Stimulated activated naive B cell treated with anti-CD40 and anti-IgM and Interleukin-4, amounts not matched to agents 10 μg/mL and 1 μg/mL and 100 μg/mL, for 72 hours (primary cell): ENCODE measurements around the gene RCOR3.

Experiments used
- ATAC-seq, 2 donors: fragments of 150-1000 bp; cut with Tn5 transposase; replicated peaks; 2 replicates each; pipeline ENCODE4 v1.10.0; 2021; ENCODE audit warnings: moderate library complexity in 1 of 2
- DNase-seq: peaks from one replicate; pipeline ENCODE4 v3.0.0; 2021
- H3K27ac Mint-ChIP-seq: one replicate; pipeline ENCODE4 v1.8.0; 2022; ENCODE audit warnings: mild to moderate bottlenecking, mixed read lengths
- H3K27me3 Mint-ChIP-seq, 2 donors: one replicate each; pipeline ENCODE4 v1.8.0; 2022; ENCODE audit warnings: mixed read lengths in 2 of 2
- H3K36me3 Mint-ChIP-seq, 2 donors: one replicate each; pipeline ENCODE4 v1.8.0; 2022; ENCODE audit warnings: mixed read lengths in 2 of 2, mild to moderate bottlenecking in 1 of 2
- H3K4me1 Mint-ChIP-seq, 2 donors: one replicate each; pipeline ENCODE4 v1.8.0; 2022; ENCODE audit warnings: mixed read lengths in 2 of 2, mild to moderate bottlenecking in 1 of 2
- H3K4me3 Mint-ChIP-seq, 2 donors: one replicate each; pipeline ENCODE4 v1.8.0; 2022; ENCODE audit warnings: mild to moderate bottlenecking in 2 of 2, mixed read lengths in 2 of 2, moderate library complexity in 1 of 2
- H3K9me3 Mint-ChIP-seq, 2 donors: one replicate each; pipeline ENCODE4 v1.8.0; 2022; ENCODE audit warnings: mixed read lengths in 2 of 2, mild to moderate bottlenecking in 1 of 2

The RCOR3 gene

DNA sequence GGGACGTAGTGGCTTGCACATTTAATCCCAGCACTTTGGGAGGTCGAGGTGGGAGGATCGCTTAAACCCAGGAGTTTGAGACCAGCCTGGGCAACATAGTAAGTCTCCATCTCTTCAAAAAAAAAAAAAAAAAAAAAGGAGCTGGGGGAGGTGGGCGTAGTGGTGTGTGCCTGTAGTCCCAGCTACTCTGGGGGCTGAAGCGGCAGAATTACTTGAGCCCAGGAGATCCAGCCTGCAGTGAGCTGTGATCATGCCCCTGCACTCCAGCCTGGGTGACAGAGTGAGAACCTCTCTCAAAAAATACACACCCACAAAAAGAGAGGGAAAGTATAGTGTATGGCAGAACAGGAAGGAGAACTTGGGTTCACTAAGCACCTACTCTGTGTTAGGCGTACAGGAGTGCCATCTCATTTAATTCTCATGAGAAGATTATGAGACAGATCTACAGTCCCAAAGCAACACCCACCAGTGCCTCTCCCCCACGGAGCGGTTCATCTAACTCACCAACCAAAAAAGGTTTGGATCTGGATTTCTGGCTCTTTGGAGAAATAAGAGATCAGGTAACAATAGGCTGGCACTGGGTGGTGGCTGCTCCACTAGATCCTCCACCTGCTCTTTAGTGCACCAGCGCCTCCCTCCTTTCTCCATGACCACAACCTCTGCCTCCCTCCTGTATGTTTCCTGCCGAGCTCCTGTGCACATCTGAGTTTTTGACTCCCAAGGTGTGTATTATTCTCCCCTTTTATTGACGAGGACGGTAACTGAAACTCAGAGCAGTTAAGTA, 66.0 kb downstream of the RCOR3 start:
- DNase-seq, result no peak
- Mint-ChIP-seq H3K4me1 (peaks cover 40 to 55% of the 10 kb centered on the region in 2 donors), H3K27ac (peak overlapping the region; percentile 88), H3K27me3 (no peaks in the 10 kb centered on the region), H3K36me3 (peaks cover 2 to 3% of the 10 kb centered on the region in 2 donors), H3K4me3 (peak overlapping the region; percentile 72 to 94), H3K9me3 (no peaks in the 10 kb centered on the region)
- no peak for ATAC-seq

DNA sequence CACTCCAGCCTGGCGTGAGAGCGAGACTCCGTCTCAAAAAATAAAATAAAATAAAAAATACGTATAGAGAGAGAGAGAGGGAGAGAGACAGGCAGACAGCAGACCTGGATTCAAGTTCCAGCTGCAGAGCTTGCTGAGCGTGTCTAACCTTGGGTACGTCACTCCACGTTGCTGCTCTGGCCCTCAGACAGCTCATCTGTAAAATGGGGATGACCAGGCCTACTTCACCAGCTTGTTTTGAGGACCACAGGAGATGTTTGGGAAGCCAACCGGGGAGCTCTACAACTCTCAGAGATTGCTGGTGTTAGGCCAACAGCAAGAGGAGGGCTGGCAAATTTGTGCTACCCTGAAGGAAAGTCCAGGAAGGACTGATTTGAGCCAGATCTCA, 67.0 kb downstream of the RCOR3 start:
- Mint-ChIP-seq H3K9me3 (no peaks in the 10 kb centered on the region), H3K4me1 (peaks cover 50 to 65% of the 10 kb centered on the region in 2 donors), H3K4me3 (peak overlapping the region; percentile 90 to 94), H3K27ac (peak overlapping the region; percentile 96), H3K36me3 (peaks cover 9 to 12% of the 10 kb centered on the region in 2 donors), H3K27me3 (no peaks in the 10 kb centered on the region)
- DNase-seq (no peak), ATAC-seq (peak; percentile 1)

DNA sequence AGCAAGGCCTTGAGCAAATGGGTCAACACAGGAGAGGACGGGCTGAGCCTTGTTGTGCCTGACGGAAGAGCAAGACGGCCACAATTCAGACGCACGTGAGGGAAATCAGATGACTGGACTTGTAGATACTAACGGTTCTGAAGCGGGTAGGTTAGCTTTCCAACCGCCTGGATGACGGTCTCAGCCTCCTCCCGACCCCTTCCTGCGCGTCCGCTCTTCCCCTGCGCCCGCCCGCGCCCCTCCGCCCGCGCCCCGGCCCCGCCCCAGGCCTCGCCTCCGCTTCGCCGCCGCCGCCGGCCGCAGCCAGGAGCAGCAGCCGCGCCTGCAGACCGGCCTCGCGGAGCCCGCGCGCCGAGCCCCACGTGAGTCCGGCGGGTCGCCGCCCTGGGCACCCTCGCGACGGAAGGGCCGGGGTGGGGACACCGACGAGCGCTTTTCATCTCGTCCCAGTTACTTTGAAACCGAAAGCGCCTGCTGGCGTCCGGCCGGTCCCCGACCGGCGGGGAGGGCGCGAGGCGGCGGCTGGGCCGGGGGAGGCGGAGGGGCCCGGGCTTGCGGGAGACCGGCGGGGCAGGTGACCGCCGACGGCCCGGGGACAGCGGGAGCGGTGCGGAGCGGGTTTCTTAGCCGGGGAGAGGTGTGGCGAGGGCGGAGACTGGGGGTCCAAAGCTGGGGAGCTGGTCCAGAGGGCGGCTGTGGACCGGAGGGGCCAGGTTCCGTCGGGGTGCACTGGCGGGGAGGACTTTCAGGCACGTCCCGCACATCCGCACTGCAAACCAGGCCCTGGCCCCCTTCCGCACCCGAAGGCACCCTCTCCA, 67.6 kb downstream of the RCOR3 start, which contains the start of gene TRAF5:
TRAF5 (plus strand) TSS at position 306 of the 818 bp plus-strand sequence. CDS start 26,407 bp downstream, outside the sequence.
- Mint-ChIP-seq H3K4me1 (peaks cover 53 to 71% of the 10 kb centered on the region in 2 donors), H3K27me3 (no peaks in the 10 kb centered on the region)

DNA sequence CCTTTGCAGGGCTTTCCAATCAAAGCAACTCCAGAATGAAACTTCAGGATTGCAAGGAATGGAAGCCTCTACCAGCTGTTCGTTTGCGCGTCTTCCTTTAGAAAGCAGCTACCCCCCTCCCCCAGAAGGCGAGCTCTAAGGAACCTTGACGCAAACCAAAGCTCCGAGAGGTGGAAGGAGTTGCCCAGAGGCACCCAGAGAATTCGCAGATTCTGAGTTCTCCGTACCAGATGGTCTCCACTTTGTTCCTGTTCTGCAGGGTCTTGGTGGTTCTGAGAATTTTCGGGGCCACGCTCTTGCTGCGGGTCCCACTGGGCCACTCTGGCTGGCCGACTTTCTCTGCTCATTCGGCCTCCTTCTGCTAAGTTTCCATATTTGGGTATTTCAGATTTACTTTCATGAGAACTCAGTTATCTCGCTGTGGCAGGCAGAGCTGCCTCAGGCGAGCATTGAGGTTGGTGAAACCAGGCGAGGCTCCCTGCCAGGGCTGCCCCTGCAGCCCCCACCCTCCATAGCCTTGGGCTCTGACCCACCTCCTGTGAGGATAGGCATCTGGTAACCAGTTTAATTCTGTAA, 68.3 kb downstream of the RCOR3 start:
- H3K36me3 Mint-ChIP-seq, result peaks cover 9 to 15% of the 10 kb centered on the region in 2 donors
- H3K9me3 Mint-ChIP-seq, result no peaks in the 10 kb centered on the region
- ATAC-seq (peak; percentile 42 to 43), DNase-seq (peak; percentile 15)
- H3K4me1 Mint-ChIP-seq, result peaks cover 59 to 78% of the 10 kb centered on the region in 2 donors
- peak overlapping the region; percentile 93 to 94 for H3K4me3 Mint-ChIP-seq
- no peaks in the 10 kb centered on the region for H3K27me3 Mint-ChIP-seq
- peak overlapping the region; percentile 97 for H3K27ac Mint-ChIP-seq

More for the DNA sequence above, 67.6 kb downstream of the RCOR3 start, which contains the start of gene TRAF5:
- ATAC-seq (peak; percentile 57 to 61), DNase-seq (peak; percentile 55)
- H3K9me3 Mint-ChIP-seq, result no peaks in the 10 kb centered on the region
- peak within 1 kb of the TSS; percentile 93 to 94 for H3K4me3 Mint-ChIP-seq
- H3K27ac Mint-ChIP-seq, result peak within 1 kb of the TSS; percentile 97
- H3K36me3 Mint-ChIP-seq, result peaks cover 9 to 15% of the 10 kb centered on the region in 2 donors

- Mint-ChIP-seq H3K4me1 (peaks cover 65 to 84% of the 10 kb centered on the region in 2 donors), H3K4me3 (peak overlapping the region; percentile 93 to 94), H3K9me3 (no peaks in the 10 kb centered on the region), H3K27ac (peak overlapping the region; percentile 97), H3K36me3 (peaks cover 9 to 15% of the 10 kb centered on the region in 2 donors), H3K27me3 (no peaks in the 10 kb centered on the region)
- DNase-seq (no peak), ATAC-seq (no peak)
Observed at GRCh38 chr1:211328084-211328694, 69.0 kb downstream of the RCOR3 start.

DNA sequence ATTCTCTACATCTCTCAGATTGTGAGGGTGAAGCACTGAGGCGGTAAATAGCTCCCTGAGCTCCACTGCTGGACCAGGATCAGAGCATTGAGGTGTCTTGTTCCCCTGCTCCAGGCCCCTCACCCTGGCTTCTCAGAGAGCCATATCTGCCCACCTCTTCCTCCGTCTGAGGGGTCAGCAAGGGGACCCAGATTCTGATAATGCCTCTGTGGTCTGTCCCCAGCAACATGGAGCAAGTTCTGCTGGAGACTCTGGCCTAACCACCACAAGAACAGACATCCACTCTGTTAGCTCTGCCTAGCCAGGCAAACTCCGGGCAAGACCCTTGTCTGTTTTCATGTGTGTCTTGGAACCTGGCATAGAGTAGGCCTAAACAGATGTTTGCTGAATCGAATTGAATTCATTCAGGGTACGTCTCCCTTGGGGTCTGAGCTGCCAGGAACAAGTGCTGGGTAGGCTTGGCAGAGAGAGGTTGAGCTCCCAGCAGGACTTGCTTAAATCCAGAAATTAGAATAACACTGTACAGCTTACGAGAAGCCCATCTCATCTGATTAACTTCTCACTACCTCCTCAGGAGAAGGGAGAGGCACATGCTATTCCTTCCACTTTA, 69.8 kb downstream of the RCOR3 start:
- H3K4me1 Mint-ChIP-seq, result peaks cover 69 to 85% of the 10 kb centered on the region in 2 donors
- no peaks in the 10 kb centered on the region for H3K9me3 Mint-ChIP-seq
- H3K27me3 Mint-ChIP-seq, result no peaks in the 10 kb centered on the region
- DNase-seq, result no peak
- H3K4me3 Mint-ChIP-seq, result peak overlapping the region; percentile 93 to 94
- H3K27ac Mint-ChIP-seq, result peak overlapping the region; percentile 97
- ATAC-seq, result no peak
- peaks cover 9 to 15% of the 10 kb centered on the region in 2 donors for H3K36me3 Mint-ChIP-seq

- peak; percentile 49 to 66 for ATAC-seq
- no peaks in the 10 kb centered on the region for H3K9me3 Mint-ChIP-seq
- no peak for DNase-seq
- H3K27me3 Mint-ChIP-seq, result no peaks in the 10 kb centered on the region
- peak overlapping the region; percentile 93 to 94 for H3K4me3 Mint-ChIP-seq
- H3K36me3 Mint-ChIP-seq, result peaks cover 9 to 15% of the 10 kb centered on the region in 2 donors
- peak overlapping the region; percentile 97 for H3K27ac Mint-ChIP-seq
- peaks cover 69 to 89% of the 10 kb centered on the region in 2 donors for H3K4me1 Mint-ChIP-seq
Observed at GRCh38 chr1:211329764-211330201, 70.6 kb downstream of the RCOR3 start.

GRCh38 chr1:211330282-211330936, 71.2 kb downstream of the RCOR3 start:
- no peak for ATAC-seq
- peak overlapping the region; percentile 93 to 94 for H3K4me3 Mint-ChIP-seq

DNA sequence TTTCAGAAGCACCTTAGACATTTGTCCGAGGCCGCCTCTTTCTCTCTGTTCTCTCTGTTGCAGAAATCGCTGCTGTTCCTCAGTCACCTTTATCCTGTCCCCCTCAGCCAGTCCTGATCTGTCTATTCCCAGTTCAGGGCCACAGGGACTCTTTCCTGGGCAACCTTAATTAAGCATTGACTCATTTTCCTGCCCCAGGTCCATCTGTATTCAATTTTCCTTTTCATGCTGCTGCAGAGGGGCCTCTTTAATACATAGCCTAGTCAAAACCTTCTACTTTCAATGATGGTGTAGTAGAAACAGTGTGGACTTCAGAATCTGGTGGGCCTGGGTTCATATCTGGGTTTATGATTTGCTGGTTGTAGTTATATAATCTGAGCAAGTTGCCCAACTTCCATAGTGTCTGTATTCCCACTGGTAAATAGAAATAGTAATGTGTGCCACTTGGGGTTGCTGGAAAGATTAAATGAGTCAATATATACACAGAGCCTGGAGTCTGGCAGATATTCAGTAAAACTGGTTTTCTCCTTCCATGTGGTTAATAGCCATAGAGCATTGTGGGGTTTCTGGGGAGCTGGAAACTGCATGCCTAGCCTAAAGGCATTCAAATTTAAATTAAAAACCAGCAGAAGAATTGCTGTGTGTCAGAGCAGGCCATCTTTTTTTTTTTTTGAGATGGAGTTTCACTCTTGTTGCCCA, 72.0 kb downstream of the RCOR3 start:
- no peaks in the 10 kb centered on the region for H3K9me3 Mint-ChIP-seq
- peak overlapping the region; percentile 97 for H3K27ac Mint-ChIP-seq
- DNase-seq, result no peak
- no peaks in the 10 kb centered on the region for H3K27me3 Mint-ChIP-seq
- peak overlapping the region; percentile 93 to 94 for H3K4me3 Mint-ChIP-seq
- ATAC-seq, result no peak
- H3K36me3 Mint-ChIP-seq, result peaks cover 9 to 18% of the 10 kb centered on the region in 2 donors
- peaks cover 71 to 89% of the 10 kb centered on the region in 2 donors for H3K4me1 Mint-ChIP-seq

More at GRCh38 chr1:211330282-211330936, 71.2 kb downstream of the RCOR3 start:
- Mint-ChIP-seq H3K9me3 (no peaks in the 10 kb centered on the region), H3K4me1 (peaks cover 70 to 89% of the 10 kb centered on the region in 2 donors), H3K27ac (peak overlapping the region; percentile 97), H3K36me3 (peaks cover 9 to 18% of the 10 kb centered on the region in 2 donors), H3K27me3 (no peaks in the 10 kb centered on the region)
- no peak for DNase-seq

DNA sequence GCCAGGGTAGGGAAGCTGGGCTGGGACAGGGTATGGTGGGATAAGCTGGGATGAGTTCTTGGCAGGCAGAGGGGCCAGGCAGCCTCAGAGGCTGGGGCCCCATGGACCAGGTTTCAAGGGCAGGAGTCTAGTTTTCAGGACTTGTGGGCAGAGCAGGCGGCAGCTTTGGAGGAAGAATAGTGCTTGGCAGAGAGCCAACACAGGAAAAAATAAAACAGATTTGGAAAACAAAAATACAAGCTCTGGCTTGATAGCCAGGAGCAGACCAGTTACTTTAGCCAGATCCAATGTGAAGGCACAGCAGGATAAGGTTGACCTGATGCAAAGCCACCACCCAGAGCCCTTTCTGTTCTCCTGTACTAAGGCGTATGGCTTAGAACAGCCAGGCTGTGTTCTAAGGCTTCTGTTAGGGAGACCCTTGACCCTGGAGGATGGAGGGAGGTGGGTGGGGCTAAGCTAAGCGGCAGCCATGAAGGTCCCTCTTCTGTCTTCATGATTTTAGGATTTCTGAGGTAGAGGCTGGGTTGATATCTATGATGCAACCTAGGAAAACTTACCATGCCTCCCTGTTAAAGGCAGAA, 73.0 kb downstream of the RCOR3 start:
- Mint-ChIP-seq H3K9me3 (no peaks in the 10 kb centered on the region), H3K27me3 (no peaks in the 10 kb centered on the region), H3K4me1 (peaks cover 78 to 95% of the 10 kb centered on the region in 2 donors), H3K27ac (peak overlapping the region; percentile 63), H3K36me3 (peaks cover 10 to 23% of the 10 kb centered on the region in 2 donors), H3K4me3 (no peak overlapping the region)
- no peak for DNase-seq
- ATAC-seq, result no peak

DNA sequence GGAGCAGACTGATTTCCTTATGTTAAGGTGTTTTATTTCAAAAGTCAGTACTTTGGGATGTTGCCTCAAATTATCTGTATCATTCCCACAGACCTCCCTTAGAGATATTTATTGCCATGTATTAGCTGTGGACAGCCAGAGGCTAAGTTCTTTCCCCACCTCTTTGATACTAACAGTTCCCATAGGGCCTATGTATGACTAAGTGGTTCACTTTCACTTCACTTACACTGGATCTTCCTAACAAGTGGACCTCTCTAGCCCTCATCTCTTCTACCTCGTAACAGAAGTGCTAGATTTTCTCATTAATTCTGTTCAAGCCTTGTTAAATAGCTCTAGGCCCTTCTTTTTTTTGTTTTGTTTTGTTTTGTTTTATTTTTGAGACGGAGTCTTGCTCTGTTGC, 73.7 kb downstream of the RCOR3 start:
- Mint-ChIP-seq H3K27me3 (no peaks in the 10 kb centered on the region), H3K27ac (peak overlapping the region; percentile 90), H3K9me3 (no peaks in the 10 kb centered on the region), H3K4me3 (no peak overlapping the region), H3K36me3 (peaks cover 10 to 30% of the 10 kb centered on the region in 2 donors), H3K4me1 (peaks cover 84 to 99% of the 10 kb centered on the region in 2 donors)
- DNase-seq (no peak), ATAC-seq (peak; percentile 59 to 71)

GRCh38 chr1:211333906-211334305, 74.7 kb downstream of the RCOR3 start:
- H3K4me3 Mint-ChIP-seq, result no peak overlapping the region
- peaks cover 78 to 95% of the 10 kb centered on the region in 2 donors for H3K4me1 Mint-ChIP-seq
- peak overlapping the region; percentile 62 for H3K27ac Mint-ChIP-seq
- no peaks in the 10 kb centered on the region for H3K27me3 Mint-ChIP-seq
- H3K36me3 Mint-ChIP-seq, result peaks cover 10 to 31% of the 10 kb centered on the region in 2 donors
- H3K9me3 Mint-ChIP-seq, result no peaks in the 10 kb centered on the region
- ATAC-seq (no peak), DNase-seq (no peak)
